IMR-90 (cell line): ENCODE data around the gene ATP8B3. TPM values are rescaled to one million over a fixed set of nuclear protein-coding genes. Genes with fewer than 3 reads are reported as not detected.

ENCODE experiments used
- ATAC-seq: fragments of 200-7000 bp; cut with Tn5 transposase; 2 replicates; pipeline ENCODE4 v1.9.1; 2020; ENCODE audit warnings: low read depth, mild to moderate bottlenecking, moderate library complexity
- BruUV-seq: library from RNA; stranded (reverse); fragments of 400-500 nt; replicated peaks from 2 replicates; lab custom pipeline; 2021; lab: Mats Ljungman, UMichigan
- CTCF ChIA-PET: fragments of 300-600 bp; formaldehyde crosslinking; extraction: SDS; loops from one replicate; lab custom pipeline; 2021; ENCODE audit warnings: antibody characterized with exemption; lab: Yijun Ruan, JAX
- POLR2A ChIA-PET: fragments of 300-600 bp; sonication (Branson Sonifier 250); formaldehyde crosslinking; loops from one replicate; lab custom pipeline; 2022; ENCODE audit warnings: antibody characterized with exemption; ENCODE audit not compliant: unreplicated experiment; lab: Charles Lee
- DNase-seq: peaks from one replicate; pipeline ENCODE4 v3.0.0; 2013
- H2AFZ ChIP-seq: replicated peaks from 2 replicates; pipeline ENCODE3; 2013; ENCODE audit warnings: low read length, mild to moderate bottlenecking; ENCODE audit not compliant: poor library complexity
- H2AK5ac ChIP-seq: 2 replicates; pipeline ENCODE4 v1.6.1; 2013; ENCODE audit warnings: low read depth, low read length, inconsistent platforms
- H2AK9ac ChIP-seq: replicated peaks from 2 replicates; pipeline ENCODE3; 2013; ENCODE audit warnings: mild to moderate bottlenecking, low read depth, low read length, moderate library complexity; ENCODE audit not compliant: poor library complexity
- H2BK120ac ChIP-seq: 2 replicates; pipeline ENCODE4 v1.6.1; 2013; ENCODE audit warnings: low read depth, low read length, inconsistent platforms
- H2BK15ac ChIP-seq: 3 replicates; pipeline ENCODE4 v1.6.1; 2013; ENCODE audit warnings: low read depth, low read length, inconsistent platforms
- H2BK20ac ChIP-seq: 2 replicates; pipeline ENCODE4 v1.6.1; 2013; ENCODE audit warnings: low read depth, mild to moderate bottlenecking, inconsistent platforms, low read length, moderate library complexity
- H2BK5ac ChIP-seq: 2 replicates; pipeline ENCODE4 v1.6.1; 2013; ENCODE audit warnings: mild to moderate bottlenecking, low read depth, low read length, inconsistent platforms; ENCODE audit not compliant: poor library complexity, severe bottlenecking
- H3K14ac ChIP-seq: replicated peaks from 2 replicates; pipeline ENCODE4 v1.6.1; 2013; ENCODE audit warnings: low read depth, low read length, inconsistent platforms
- H3K18ac ChIP-seq: 2 replicates; pipeline ENCODE4 v1.6.1; 2013; ENCODE audit warnings: low read depth, low read length, control low read depth
- H3K23ac ChIP-seq: 2 replicates; pipeline ENCODE4 v1.6.1; 2013; ENCODE audit warnings: low read depth, low read length, inconsistent platforms
- H3K27ac ChIP-seq: 2 replicates; pipeline ENCODE4 v1.5.1; 2013; ENCODE audit warnings: mild to moderate bottlenecking, control low read depth, low read length; ENCODE audit not compliant: insufficient read depth
- H3K27me3 ChIP-seq: 2 replicates; pipeline ENCODE4 v1.6.1; 2013; ENCODE audit warnings: low read length; ENCODE audit not compliant: control insufficient read depth, insufficient read depth
- H3K36me3 ChIP-seq: 2 replicates; pipeline ENCODE4 v1.6.1; 2013; ENCODE audit warnings: low read length, mixed read lengths; ENCODE audit not compliant: control insufficient read depth, insufficient read depth
- H3K4ac ChIP-seq: 2 replicates; pipeline ENCODE4 v1.6.1; 2013; ENCODE audit warnings: low read depth, low read length, inconsistent platforms
- H3K4me1 ChIP-seq: 2 replicates; pipeline ENCODE4 v1.6.1; 2013; ENCODE audit warnings: low read length, mixed read lengths; ENCODE audit not compliant: control insufficient read depth, insufficient read depth
- H3K4me2 ChIP-seq: 2 replicates; pipeline ENCODE4 v1.6.1; 2013; ENCODE audit warnings: low read depth, mild to moderate bottlenecking, control low read depth, low read length, moderate library complexity
- H3K4me3 ChIP-seq: 2 replicates; pipeline ENCODE4 v1.5.1; 2013; ENCODE audit warnings: low read depth, mild to moderate bottlenecking, control low read depth, low read length, moderate library complexity; ENCODE audit not compliant: insufficient read depth
- H3K56ac ChIP-seq: 2 replicates; pipeline ENCODE4 v1.6.1; 2013; ENCODE audit warnings: low read length, inconsistent platforms; ENCODE audit not compliant: insufficient read depth; ENCODE audit errors: extremely low read depth
- H3K79me1 ChIP-seq, 2 experiments: 2 replicates each; pipeline ENCODE4 v1.6.1; 2013; ENCODE audit warnings: low read length in 2 of 2, inconsistent platforms in 1 of 2, low read depth in 1 of 2
- H3K9ac ChIP-seq: 2 replicates; pipeline ENCODE4 v1.6.1; 2013; ENCODE audit warnings: low read depth, low read length, control low read depth
- H3K9me1 ChIP-seq: 2 replicates; pipeline ENCODE4 v1.6.1; 2013; ENCODE audit warnings: low read length, inconsistent platforms; ENCODE audit not compliant: insufficient read depth
- H3K9me3 ChIP-seq: 2 replicates; pipeline ENCODE4 v1.6.1; 2013; ENCODE audit warnings: low read length; ENCODE audit not compliant: control insufficient read depth, insufficient read depth
- H4K20me1 ChIP-seq: 2 replicates; pipeline ENCODE4 v1.6.1; 2013; ENCODE audit warnings: low read length, inconsistent platforms; ENCODE audit not compliant: insufficient read depth
- H4K5ac ChIP-seq: 2 replicates; pipeline ENCODE4 v1.6.1; 2013; ENCODE audit warnings: mild to moderate bottlenecking, low read depth, low read length, control low read depth
- H4K8ac ChIP-seq, 2 experiments: 2 replicates each; pipeline ENCODE4 v1.6.1; 2013; ENCODE audit warnings: low read depth in 2 of 2, low read length in 2 of 2, control low read depth in 1 of 2, inconsistent platforms in 1 of 2
- H4K91ac ChIP-seq: 2 replicates; pipeline ENCODE4 v1.6.1; 2013; ENCODE audit warnings: low read depth, low read length, inconsistent platforms; ENCODE audit not compliant: insufficient read depth
- CEBPB ChIP-seq: IDR thresholded peaks from 2 replicates; pipeline ENCODE4 v1.6.1; 2012; ENCODE audit warnings: low read depth, low read length, improper control_type of control experiment
- FOS ChIP-seq: fragments of 150-350 bp; IDR thresholded peaks from 2 replicates; pipeline ENCODE4 v1.6.1; 2016; ENCODE audit warnings: low read depth, low read length
- MAFK ChIP-seq: IDR thresholded peaks from 2 replicates; pipeline ENCODE4 v1.6.1; 2012; ENCODE audit warnings: low read depth, low read length, improper control_type of control experiment
- MAZ ChIP-seq: IDR thresholded peaks from 2 replicates; pipeline ENCODE4 v1.6.1; 2012; ENCODE audit warnings: low read depth, mild to moderate bottlenecking, low read length, improper control_type of control experiment, moderate library complexity, borderline replicate concordance
- MXI1 ChIP-seq: IDR thresholded peaks from 2 replicates; pipeline ENCODE4 v1.6.1; 2012; ENCODE audit warnings: low read depth, mild to moderate bottlenecking, low read length, moderate library complexity, borderline replicate concordance
- RCOR1 ChIP-seq: IDR thresholded peaks from 2 replicates; pipeline ENCODE4 v1.6.1; 2012; ENCODE audit warnings: mild to moderate bottlenecking, low read length, improper control_type of control experiment; ENCODE audit not compliant: insufficient replicate concordance
- SMC3 ChIP-seq: fragments of 150-350 bp; IDR thresholded peaks from 2 replicates; pipeline ENCODE4 v1.6.1; 2016; ENCODE audit warnings: low read depth, mild to moderate bottlenecking, antibody characterized with exemption, low read length, moderate library complexity
- USF2 ChIP-seq: fragments of 150-350 bp; IDR thresholded peaks from 2 replicates; pipeline ENCODE4 v1.6.1; 2017; ENCODE audit warnings: mild to moderate bottlenecking, antibody characterized with exemption, low read length, low read depth
- WGBS, 2 experiments: methylation state at CpG; one replicate each; pipeline versions ENCODE4 v1.1.5 to v1.1.7; 2013; ENCODE audit warnings: missing lambda C conversion rate in 2 of 2; ENCODE audit not compliant: insufficient read length in 1 of 2; ENCODE audit errors: extremely low coverage in 2 of 2; 5-methylcytosine and 5-hydroxymethylcytosine counted together
- dilution Hi-C: fragments of 300-500 bp; cut with HindIII; formaldehyde crosslinking; loops from one replicate; pipeline ENCODE4 v1.14.3; 2018; ENCODE audit warnings: low sequenced_read_pairs; ENCODE audit not compliant: unreplicated experiment
- in situ Hi-C: fragments of 300-500 bp; cut with MboI; formaldehyde crosslinking; loops from 3 replicates; pipeline ENCODE4 v1.14.3; 2019; ENCODE audit warnings: low sequenced_read_pairs, inconsistent platforms, mixed read lengths
- intact Hi-C: fragments of 100-400 bp; cut with micrococcal nuclease; formaldehyde crosslinking; loops from 2 replicates; pipeline ENCODE4 v1.10.0; 2022
- polyA plus RNA-seq, 3 experiments: library from polyadenylated mRNA; depleted of rRNA; stranded (reverse); fragments of >200 nt; gene quantifications; 2 replicates each; pipeline ENCODE4 v1.2.3, GENCODE V29; 2012; ENCODE audit warnings: low replicate concordance in 1 of 3
- total RNA-seq: library from RNA; depleted of rRNA; stranded (reverse); fragments of >200 nt; gene quantifications from 2 replicates; pipeline ENCODE4 v1.2.3, GENCODE V29; 2012

The ATP8B3 gene
- total and polyA plus RNA-seq, 2 of the 4 experiments (the other 2 are of a cell fraction): 1.6 to 8.1 TPM

- Histone ChIP-seq H3K79me1 (peaks cover 16 to 80% of the 10 kb centered on the region in 2 experiments), H3K27me3 (no peaks in the 10 kb centered on the region), H2AFZ (no peak overlapping the region), H3K27ac (no peak overlapping the region), H4K91ac (no peak overlapping the region), H4K20me1 (peaks cover 59% of the 10 kb centered on the region), H3K9me1 (peaks cover 7% of the 10 kb centered on the region; the same call in 1 of the 2 replicates), H2BK5ac (no peak overlapping the region), H2AK5ac (no peak overlapping the region), H3K14ac (no peak overlapping the region), H3K23ac (no peak overlapping the region), H2BK120ac (no peak overlapping the region), H3K4me1 (peaks cover 38% of the 10 kb centered on the region), H2BK20ac (no peak overlapping the region), H4K5ac (no peak overlapping the region), H3K4me2 (no peak overlapping the region), H3K36me3 (no peaks in the 10 kb centered on the region), H3K9ac (no peak overlapping the region), H4K8ac (no peak overlapping the region), H3K18ac (no peak overlapping the region), H3K4me3 (no peak overlapping the region), H2AK9ac (peak overlapping the region; percentile 78), H3K9me3 (no peaks in the 10 kb centered on the region), H3K4ac (no peak overlapping the region), H3K56ac (no peak overlapping the region), H2BK15ac (no peak overlapping the region)
- ChIA-PET CTCF (no interaction called here), POLR2A (no interaction called here)
- intact Hi-C loops (no loop called here), dilution Hi-C loops (no loop called here), in situ Hi-C loops (no loop called here)
- ATAC-seq: no peak
- TF ChIP-seq CEBPB: no peak
- TF ChIP-seq MAFK: no peak
- no peak for TF ChIP-seq FOS
- TF ChIP-seq USF2: no peak
- TF ChIP-seq MAZ: no peak
- no peak for TF ChIP-seq SMC3
- TF ChIP-seq RCOR1: no peak
- TF ChIP-seq MXI1: no peak
- 71% methylated on average over 9 of the region's 16 CpGs; no CpG with 5 or more reads in 1 of the 2 experiments for WGBS, 2 experiments
- BruUV-seq: no TSS peak
- DNase-seq: no peak
Observed at GRCh38 chr19:1854039-1854541, 42.0 kb upstream of the ATP8B3 start.
